SK-N-SH (cell line): ENCODE results near the gene TBC1D1.

Experiments used
- CHD2 ChIP-seq: fragments of 150-350 bp; IDR thresholded peaks from 2 replicates; pipeline ENCODE4 v1.6.1; 2018; ENCODE audit warnings: low read length; ENCODE audit not compliant: partially characterized antibody
- CTCF ChIP-seq: fragments of 200-600 bp; sonication (generic); IDR thresholded peaks from 2 replicates; pipeline ENCODE4 v1.6.1; 2017; ENCODE audit warnings: antibody characterized with exemption, mild to moderate bottlenecking, moderate library complexity
- EP300 ChIP-seq, 2 experiments: IDR thresholded peaks; 2 replicates each; pipeline versions ENCODE4 v1.4.0 to v1.6.1; 2012; ENCODE audit warnings: borderline replicate concordance in 1 of 2, low read depth in 1 of 2, low read length in 1 of 2
- EZH2phosphoT487 ChIP-seq: fragments of 200-600 bp; sonication (generic); IDR thresholded peaks from 2 replicates; pipeline ENCODE4 v1.6.1; 2017; ENCODE audit warnings: low read depth, mixed run types, mild to moderate bottlenecking, antibody characterized with exemption, moderate library complexity, borderline replicate concordance
- FOXM1 ChIP-seq: IDR thresholded peaks from 2 replicates; pipeline ENCODE4 v1.4.0; 2012; ENCODE audit warnings: low read depth, mild to moderate bottlenecking
- GABPA ChIP-seq: IDR thresholded peaks from 2 replicates; pipeline ENCODE4 v1.4.0; 2012; ENCODE audit warnings: low read depth, mild to moderate bottlenecking
- IRF3 ChIP-seq: fragments of 150-350 bp; IDR thresholded peaks from 2 replicates; pipeline ENCODE4 v1.6.1; 2016; ENCODE audit warnings: mild to moderate bottlenecking, low read depth, low read length
- MAX ChIP-seq: IDR thresholded peaks from 2 replicates; pipeline ENCODE4 v1.4.0; 2012; ENCODE audit warnings: low read depth
- POLR2AphosphoS5 ChIP-seq: IDR thresholded peaks from 2 replicates; pipeline ENCODE4 v1.6.1; 2012; ENCODE audit warnings: low read depth, low read length
- SIN3A ChIP-seq: IDR thresholded peaks from 2 replicates; pipeline ENCODE4 v1.6.1; 2012; ENCODE audit warnings: low read depth, mild to moderate bottlenecking, low read length, moderate library complexity, borderline replicate concordance
- SMC3 ChIP-seq: IDR thresholded peaks from 2 replicates; pipeline ENCODE4 v1.6.1; 2012; ENCODE audit warnings: low read depth, low read length, improper control_type of control experiment
- USF1 ChIP-seq: IDR thresholded peaks from 2 replicates; pipeline ENCODE4 v1.4.0; 2012; ENCODE audit warnings: low read depth, borderline replicate concordance
- YY1 ChIP-seq: IDR thresholded peaks from 2 replicates; pipeline ENCODE4 v1.4.0; 2012; ENCODE audit warnings: low read depth, mild to moderate bottlenecking

GRCh38 chr4:37953620-37954293 lies 62.9 kb downstream of the TBC1D1 start:
- TF ChIP-seq CTCF = no peak
- no peak for TF ChIP-seq EZH2phosphoT487
- no peak for TF ChIP-seq MAX
- no peak for TF ChIP-seq YY1
- TF ChIP-seq POLR2AphosphoS5 = no peak
- no peak for TF ChIP-seq USF1
- TF ChIP-seq SIN3A = no peak
- TF ChIP-seq FOXM1 = no peak
- TF ChIP-seq IRF3 = no peak
- TF ChIP-seq CHD2 = no peak
- TF ChIP-seq SMC3 = no peak
- TF ChIP-seq EP300 (IDR thresholded peaks at IDR 0.05; ENCODE audit: borderline replicate concordance in 1 of 2, low read depth in 1 of 2, low read length in 1 of 2) = no peak
- no peak for TF ChIP-seq GABPA
